ENCODE data around the gene VASH1.

- TF ChIP-seq, protein P1, sequence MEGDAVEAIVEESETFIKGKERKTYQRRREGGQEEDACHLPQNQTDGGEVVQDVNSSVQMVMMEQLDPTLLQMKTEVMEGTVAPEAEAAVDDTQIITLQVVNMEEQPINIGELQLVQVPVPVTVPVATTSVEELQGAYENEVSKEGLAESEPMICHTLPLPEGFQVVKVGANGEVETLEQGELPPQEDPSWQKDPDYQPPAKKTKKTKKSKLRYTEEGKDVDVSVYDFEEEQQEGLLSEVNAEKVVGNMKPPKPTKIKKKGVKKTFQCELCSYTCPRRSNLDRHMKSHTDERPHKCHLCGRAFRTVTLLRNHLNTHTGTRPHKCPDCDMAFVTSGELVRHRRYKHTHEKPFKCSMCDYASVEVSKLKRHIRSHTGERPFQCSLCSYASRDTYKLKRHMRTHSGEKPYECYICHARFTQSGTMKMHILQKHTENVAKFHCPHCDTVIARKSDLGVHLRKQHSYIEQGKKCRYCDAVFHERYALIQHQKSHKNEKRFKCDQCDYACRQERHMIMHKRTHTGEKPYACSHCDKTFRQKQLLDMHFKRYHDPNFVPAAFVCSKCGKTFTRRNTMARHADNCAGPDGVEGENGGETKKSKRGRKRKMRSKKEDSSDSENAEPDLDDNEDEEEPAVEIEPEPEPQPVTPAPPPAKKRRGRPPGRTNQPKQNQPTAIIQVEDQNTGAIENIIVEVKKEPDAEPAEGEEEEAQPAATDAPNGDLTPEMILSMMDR (conservative IDR thresholded peaks at IDR 0.05; ENCODE audit: low read depth in 2 of 2) = no peak
- TF ChIP-seq POLR2AphosphoS5 (IDR thresholded peaks at IDR 0.05; ENCODE audit: low read depth) = no peak
- TF ChIP-seq, protein P2, sequence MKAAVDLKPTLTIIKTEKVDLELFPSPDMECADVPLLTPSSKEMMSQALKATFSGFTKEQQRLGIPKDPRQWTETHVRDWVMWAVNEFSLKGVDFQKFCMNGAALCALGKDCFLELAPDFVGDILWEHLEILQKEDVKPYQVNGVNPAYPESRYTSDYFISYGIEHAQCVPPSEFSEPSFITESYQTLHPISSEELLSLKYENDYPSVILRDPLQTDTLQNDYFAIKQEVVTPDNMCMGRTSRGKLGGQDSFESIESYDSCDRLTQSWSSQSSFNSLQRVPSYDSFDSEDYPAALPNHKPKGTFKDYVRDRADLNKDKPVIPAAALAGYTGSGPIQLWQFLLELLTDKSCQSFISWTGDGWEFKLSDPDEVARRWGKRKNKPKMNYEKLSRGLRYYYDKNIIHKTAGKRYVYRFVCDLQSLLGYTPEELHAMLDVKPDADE (IDR thresholded peaks at IDR 0.05) = no peak
Observed at GRCh38 chr14:76769636-76770292, 8.5 kb downstream of the VASH1 start.
